HL-60 (cell line): ENCODE data around the gene C11orf97.

Source experiments
- DNase-seq, 2 experiments: peaks; one replicate each; pipeline ENCODE4 v3.0.0-alpha.2; 2010 to 2020; ENCODE audit warnings: low read depth in 1 of 2, low spot score in 1 of 2
- H3K27ac ChIP-seq: fragments of 250-450 bp; sonication (Bioruptor Pico); replicated peaks from 2 replicates; pipeline ENCODE4 v1.5.1; 2020; ENCODE audit warnings: mild to moderate bottlenecking, moderate library complexity
- H3K27me3 ChIP-seq: fragments of 250-450 bp; sonication (Bioruptor Pico); 2 replicates; pipeline ENCODE4 v1.5.1; 2021; ENCODE audit warnings: mild to moderate bottlenecking, moderate library complexity; ENCODE audit not compliant: insufficient read depth, poor library complexity, severe bottlenecking
- H3K4me3 ChIP-seq: replicated peaks from 2 replicates; pipeline ENCODE4 v1.5.1; 2011; ENCODE audit warnings: mild to moderate bottlenecking, control low read depth, low read length; ENCODE audit not compliant: insufficient read depth
- GABPA ChIP-seq: IDR thresholded peaks from 2 replicates; pipeline ENCODE4 v1.6.1; 2012; ENCODE audit warnings: low read depth
- POLR2AphosphoS5 ChIP-seq: IDR thresholded peaks from 2 replicates; pipeline ENCODE4 v1.6.1; 2012; ENCODE audit warnings: low read depth
- SPI1 ChIP-seq: IDR thresholded peaks from 2 replicates; pipeline ENCODE4 v1.6.1; 2012; ENCODE audit warnings: low read depth, mild to moderate bottlenecking, borderline replicate concordance
- TF ChIP-seq, protein P1 (sequence below): IDR thresholded peaks from 2 replicates; pipeline ENCODE4 v1.6.1; 2012; ENCODE audit warnings: low read depth; ENCODE audit not compliant: insufficient replicate concordance
- TF ChIP-seq, protein P2 (sequence below): IDR thresholded peaks from one replicate; pipeline ENCODE4 v1.5.1; 2011; ENCODE audit warnings: low read length, control low read depth, inconsistent platforms; ENCODE audit not compliant: insufficient read depth

Gene C11orf97

DNA sequence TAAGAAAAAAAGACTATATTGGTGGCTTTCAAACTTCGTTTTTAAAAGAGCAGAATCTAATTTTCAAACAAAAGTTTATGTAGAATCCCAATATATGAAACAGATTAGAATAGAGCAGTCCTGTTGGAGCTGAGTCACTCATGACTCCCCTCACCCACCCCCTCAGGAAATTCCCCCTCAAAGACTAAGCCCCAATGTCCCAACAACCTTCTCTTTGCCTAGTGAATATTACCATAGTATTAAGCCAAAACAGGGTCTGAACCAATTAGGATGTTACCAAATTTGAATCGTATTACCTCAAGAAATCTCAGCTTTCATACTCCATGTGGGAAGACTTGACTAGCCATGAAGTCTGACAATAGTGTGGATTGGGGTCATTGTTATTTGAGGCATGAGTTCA is 47.1 kb downstream of the C11orf97 start:
- TF ChIP-seq, protein P1, sequence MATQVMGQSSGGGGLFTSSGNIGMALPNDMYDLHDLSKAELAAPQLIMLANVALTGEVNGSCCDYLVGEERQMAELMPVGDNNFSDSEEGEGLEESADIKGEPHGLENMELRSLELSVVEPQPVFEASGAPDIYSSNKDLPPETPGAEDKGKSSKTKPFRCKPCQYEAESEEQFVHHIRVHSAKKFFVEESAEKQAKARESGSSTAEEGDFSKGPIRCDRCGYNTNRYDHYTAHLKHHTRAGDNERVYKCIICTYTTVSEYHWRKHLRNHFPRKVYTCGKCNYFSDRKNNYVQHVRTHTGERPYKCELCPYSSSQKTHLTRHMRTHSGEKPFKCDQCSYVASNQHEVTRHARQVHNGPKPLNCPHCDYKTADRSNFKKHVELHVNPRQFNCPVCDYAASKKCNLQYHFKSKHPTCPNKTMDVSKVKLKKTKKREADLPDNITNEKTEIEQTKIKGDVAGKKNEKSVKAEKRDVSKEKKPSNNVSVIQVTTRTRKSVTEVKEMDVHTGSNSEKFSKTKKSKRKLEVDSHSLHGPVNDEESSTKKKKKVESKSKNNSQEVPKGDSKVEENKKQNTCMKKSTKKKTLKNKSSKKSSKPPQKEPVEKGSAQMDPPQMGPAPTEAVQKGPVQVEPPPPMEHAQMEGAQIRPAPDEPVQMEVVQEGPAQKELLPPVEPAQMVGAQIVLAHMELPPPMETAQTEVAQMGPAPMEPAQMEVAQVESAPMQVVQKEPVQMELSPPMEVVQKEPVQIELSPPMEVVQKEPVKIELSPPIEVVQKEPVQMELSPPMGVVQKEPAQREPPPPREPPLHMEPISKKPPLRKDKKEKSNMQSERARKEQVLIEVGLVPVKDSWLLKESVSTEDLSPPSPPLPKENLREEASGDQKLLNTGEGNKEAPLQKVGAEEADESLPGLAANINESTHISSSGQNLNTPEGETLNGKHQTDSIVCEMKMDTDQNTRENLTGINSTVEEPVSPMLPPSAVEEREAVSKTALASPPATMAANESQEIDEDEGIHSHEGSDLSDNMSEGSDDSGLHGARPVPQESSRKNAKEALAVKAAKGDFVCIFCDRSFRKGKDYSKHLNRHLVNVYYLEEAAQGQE: no peak
- no peak for TF ChIP-seq SPI1
- TF ChIP-seq, protein P2, sequence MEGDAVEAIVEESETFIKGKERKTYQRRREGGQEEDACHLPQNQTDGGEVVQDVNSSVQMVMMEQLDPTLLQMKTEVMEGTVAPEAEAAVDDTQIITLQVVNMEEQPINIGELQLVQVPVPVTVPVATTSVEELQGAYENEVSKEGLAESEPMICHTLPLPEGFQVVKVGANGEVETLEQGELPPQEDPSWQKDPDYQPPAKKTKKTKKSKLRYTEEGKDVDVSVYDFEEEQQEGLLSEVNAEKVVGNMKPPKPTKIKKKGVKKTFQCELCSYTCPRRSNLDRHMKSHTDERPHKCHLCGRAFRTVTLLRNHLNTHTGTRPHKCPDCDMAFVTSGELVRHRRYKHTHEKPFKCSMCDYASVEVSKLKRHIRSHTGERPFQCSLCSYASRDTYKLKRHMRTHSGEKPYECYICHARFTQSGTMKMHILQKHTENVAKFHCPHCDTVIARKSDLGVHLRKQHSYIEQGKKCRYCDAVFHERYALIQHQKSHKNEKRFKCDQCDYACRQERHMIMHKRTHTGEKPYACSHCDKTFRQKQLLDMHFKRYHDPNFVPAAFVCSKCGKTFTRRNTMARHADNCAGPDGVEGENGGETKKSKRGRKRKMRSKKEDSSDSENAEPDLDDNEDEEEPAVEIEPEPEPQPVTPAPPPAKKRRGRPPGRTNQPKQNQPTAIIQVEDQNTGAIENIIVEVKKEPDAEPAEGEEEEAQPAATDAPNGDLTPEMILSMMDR: no peak
- no peak for TF ChIP-seq GABPA
- no peak for TF ChIP-seq POLR2AphosphoS5
- no peaks in the 10 kb centered on the region for H3K27me3 ChIP-seq
- no peak overlapping the region for H3K4me3 ChIP-seq
- no peak for DNase-seq
- peak overlapping the region; percentile 90 for H3K27ac ChIP-seq

DNA sequence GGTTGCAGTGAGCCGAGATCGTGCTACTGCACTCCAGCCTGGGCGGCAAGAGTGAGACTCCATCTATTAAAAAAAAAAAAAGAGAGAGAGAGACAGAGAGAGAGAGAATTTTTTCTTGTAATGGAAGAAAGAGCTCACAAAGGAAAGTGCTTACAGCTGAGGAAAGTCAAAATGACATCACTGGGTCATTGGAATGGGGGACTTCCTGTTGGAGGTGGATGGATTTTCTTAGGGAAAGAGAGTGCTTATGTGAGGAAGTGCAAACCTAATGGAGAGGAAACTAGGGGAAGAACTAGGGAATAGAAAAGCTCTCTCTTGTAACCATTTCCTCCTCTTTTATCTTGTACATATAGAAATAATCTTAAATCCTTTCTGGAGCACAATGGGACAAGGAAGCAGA is 48.6 kb downstream of the C11orf97 start:
- DNase-seq: no peak
- TF ChIP-seq GABPA (no peak), SPI1 (peak; percentile 28; the same call in 1 of the 2 replicates)
- H3K27me3 ChIP-seq: no peaks in the 10 kb centered on the region

DNA sequence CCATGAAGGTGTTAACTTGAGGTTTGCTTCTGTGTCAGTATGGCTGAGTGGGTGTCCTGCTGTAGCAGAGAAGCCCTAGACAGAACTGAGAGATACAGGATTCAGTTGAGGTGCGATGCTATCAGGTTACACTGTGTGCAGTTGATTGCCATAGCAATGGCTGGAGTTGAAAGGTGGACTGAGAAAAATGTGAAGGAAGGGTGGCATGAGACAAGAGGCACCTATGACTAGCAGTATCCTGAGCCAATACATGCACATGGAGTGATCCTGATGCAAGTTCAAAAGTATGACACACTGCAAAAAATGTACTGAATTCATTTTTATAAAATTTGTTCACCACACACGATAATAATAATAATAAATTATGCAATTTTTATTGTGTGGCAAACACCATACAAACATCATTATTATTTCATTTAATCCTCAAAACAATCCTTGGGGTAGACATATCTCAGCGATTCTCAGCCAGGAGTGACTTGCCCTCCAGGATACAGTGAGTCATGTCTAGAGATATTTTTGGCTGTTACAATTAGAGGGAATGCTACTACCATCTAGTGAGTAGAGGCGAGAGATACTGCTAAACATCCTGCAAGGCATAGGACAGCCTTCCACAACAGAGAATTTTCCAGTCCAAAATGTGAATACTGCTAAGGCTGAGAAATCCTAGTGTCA is 51.1 kb downstream of the C11orf97 start:
- no peak for DNase-seq
- TF ChIP-seq SPI1 (no peak), POLR2AphosphoS5 (no peak), GABPA (no peak)
- TF ChIP-seq, protein P2: no peak
- TF ChIP-seq, protein P1: no peak

More for the DNA sequence above, 48.6 kb downstream of the C11orf97 start:
- H3K27ac ChIP-seq: peak overlapping the region; percentile 7; the same call in 1 of the 2 replicates
- H3K4me3 ChIP-seq: no peak overlapping the region

DNA sequence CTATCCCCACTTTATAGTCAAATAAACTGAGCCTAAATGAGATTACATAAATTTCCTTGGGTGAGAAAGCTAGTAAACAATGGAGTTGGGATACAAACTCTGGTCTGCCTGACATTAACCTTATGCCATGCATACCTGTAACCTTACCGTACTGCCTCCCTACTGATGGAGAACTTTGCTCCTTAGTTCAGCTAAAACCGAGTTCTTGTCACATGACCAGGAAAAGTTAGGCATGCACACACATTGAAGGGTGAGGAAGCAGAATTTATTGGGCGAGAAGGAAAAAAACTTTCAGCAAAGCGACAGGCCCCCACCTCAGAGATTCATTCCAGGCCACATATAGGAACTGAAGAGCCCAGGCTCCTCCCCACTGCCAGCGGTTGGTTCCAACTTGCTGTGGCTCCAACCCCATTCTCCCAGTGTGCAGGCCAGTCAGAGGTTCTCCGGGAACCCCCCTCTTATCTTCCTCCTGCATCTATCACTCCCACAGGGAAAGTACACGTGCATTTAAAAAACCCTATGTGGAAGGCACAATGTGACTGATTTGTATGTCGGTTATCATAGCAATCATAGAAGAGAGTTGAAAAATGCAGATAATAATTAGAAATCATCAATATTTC is 51.7 kb downstream of the C11orf97 start:
- no peak overlapping the region for H3K4me3 ChIP-seq
- peak in 1 of 2 experiments; percentile 55 for DNase-seq
- H3K27ac ChIP-seq: peak overlapping the region; percentile 33
- no peaks in the 10 kb centered on the region for H3K27me3 ChIP-seq
- TF ChIP-seq, protein P1: no peak
- TF ChIP-seq GABPA: no peak
- TF ChIP-seq, protein P2: no peak
- no peak for TF ChIP-seq SPI1
- no peak for TF ChIP-seq POLR2AphosphoS5

More for the DNA sequence above, 51.1 kb downstream of the C11orf97 start:
- Histone ChIP-seq H3K4me3 (no peak overlapping the region), H3K27ac (peak overlapping the region; percentile 33), H3K27me3 (no peaks in the 10 kb centered on the region)
